Activated CD8-positive, alpha-beta memory T cell treated with anti-CD3 and anti-CD28 coated beads, Interleukin-2, amount 50 U/mL, for 4 hours (primary cell): ENCODE measurements around the gene TTC19.
A peak's percentile ranks its signal among the peaks of the same experiment; 100 is the strongest.

Experiments used
- DNase-seq: peaks from one replicate; pipeline ENCODE4 v3.0.0-alpha.2; 2020

Gene TTC19, protein sequence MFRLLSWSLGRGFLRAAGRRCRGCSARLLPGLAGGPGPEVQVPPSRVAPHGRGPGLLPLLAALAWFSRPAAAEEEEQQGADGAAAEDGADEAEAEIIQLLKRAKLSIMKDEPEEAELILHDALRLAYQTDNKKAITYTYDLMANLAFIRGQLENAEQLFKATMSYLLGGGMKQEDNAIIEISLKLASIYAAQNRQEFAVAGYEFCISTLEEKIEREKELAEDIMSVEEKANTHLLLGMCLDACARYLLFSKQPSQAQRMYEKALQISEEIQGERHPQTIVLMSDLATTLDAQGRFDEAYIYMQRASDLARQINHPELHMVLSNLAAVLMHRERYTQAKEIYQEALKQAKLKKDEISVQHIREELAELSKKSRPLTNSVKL

DNA sequence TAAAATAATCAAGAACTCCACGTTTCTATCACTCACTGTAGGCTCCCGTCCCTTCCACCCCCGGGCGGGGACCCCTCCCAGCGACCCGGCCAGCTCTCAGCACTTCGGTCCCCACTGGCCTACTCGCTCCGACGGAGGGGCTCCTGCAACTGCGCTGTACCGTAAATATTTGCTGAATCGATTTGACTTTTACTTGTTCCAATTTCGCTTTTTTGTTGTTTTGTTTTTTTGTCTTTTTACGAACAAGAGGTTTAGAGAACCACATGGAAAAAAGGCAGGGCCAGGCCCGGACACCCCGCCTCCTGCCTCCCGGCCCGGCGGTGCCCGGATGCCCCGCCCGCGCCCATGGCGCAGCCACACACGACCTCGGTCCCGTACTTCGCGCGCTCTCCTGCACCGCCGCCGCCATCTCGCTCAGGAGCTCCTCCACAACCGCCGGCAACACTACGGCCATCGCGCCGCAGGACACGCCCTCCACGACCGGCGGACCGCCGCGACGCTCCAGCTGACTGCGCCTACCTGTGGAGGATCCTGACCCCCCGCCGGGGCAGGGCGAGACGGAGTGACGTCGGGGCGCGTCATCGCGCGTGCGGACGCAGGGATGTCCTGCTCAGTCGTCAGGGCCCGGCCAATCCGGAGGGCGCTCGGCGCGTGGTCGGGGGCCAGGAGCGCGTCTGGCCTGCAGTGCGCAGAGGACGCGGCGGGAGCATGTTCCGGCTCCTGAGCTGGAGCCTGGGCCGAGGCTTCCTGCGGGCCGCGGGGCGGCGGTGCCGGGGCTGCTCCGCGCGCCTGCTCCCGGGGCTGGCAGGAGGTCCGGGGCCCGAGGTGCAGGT, at the start of gene TTC19, which contains the start of gene ZSWIM7:
TSS of gene TTC19 (plus strand) at position 684 of the 833 bp plus-strand sequence. CDS start at position 709, 25 bp downstream.
TSS of gene ZSWIM7 (minus strand) at position 564 of the 833 bp plus-strand sequence. CDS start at position 454, 110 bp downstream.
- peak; percentile 96 for DNase-seq

DNA sequence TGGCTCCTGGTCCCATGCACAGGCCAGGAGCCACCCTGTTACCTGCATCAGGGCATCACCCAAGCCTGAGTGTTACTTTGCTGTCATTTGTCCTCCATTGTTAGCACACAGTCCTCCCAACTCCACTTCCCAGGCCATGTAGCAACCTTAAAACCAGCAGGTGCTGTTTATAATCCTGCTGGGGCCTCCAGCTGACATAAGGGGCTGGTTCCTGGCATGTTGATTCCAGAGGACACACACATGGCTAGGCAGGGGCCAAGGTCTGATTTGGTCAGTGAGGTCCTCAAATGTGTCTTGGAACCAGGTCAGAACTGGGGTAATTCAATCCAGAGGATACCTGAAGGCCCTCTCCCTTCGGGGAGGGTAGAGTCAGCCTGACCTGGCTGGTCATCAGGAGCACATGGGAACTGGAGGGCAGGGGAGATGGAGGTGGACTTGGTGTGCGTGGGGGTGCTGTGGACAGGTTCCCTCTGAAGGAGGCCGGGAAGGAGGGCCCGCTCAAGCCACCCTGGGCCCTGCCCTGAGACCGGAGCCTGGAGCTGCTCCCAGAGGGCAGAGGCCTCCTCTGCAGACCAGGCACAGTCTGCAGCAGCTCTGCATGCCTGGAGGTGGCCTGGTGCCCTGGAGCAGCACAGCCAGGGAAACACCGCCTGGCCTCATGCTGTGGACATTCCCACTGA, 48.1 kb upstream of the TTC19 start:
- DNase-seq = no peak

DNA sequence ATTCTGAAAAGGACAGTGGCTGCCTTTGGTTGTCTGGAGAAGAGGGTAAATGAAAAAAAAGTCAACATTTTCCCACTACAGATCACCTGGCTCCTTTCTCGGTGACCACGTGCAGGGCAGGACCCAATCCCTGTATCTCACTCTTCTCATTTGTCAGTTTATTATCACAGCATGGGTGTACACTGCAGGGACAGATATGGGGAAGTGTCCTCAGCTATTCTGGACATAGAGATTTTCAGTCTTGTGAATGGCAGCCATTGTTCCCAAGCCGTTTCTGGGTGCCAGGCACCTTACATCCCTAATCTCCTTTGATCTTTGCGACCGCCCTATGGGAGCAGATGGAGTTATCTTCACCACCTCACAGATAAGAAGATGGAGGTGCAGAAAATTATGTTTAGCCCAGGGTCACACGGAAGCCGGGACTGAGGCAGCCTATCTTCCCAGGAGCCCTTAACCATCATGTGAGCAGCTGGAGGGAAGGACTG, 47.5 kb upstream of the TTC19 start:
- no peak for DNase-seq

DNA sequence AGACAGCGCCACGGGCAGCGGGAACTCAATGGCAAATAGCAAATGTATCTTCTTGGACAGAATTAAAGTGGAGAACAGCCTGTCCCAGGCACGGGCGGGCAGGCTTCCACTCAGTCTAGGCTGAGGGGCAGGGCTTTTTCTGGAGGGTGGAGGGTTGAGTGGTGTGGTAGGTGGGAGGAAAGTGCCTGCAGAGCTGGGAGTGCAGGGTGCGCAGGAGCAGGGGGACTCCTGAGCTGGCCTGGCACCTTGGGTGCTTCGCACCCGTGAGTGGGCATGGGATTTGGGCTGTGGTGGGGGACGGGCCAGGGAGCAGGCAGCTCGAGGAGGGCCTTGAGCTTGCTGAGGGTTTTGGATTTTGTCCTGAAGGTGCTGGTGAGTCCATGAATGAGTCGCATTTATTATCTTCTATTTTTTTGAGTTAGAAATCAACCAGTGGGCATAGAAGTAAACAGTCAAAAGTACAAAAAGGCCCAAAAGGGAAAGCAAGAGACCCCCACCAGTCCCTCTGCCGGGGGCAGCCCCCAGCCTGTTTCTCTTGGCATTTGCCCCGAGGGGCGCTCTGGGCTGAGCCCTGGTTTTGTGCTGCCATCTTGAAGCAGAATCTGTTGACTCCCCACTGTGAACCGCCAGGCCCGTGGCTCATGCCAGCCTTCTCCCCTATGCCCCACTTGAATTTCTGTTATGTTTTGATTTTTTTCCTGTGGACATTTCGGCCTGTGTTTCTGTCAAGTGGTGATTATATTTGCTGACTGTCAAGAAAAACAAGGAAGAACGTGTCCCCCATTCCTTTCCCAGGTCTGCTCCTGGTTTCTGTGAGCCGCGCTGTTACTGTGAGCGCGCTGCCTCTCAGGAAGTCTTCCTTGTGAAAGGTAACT, 46.5 kb upstream of the TTC19 start:
- DNase-seq = no peak

DNA sequence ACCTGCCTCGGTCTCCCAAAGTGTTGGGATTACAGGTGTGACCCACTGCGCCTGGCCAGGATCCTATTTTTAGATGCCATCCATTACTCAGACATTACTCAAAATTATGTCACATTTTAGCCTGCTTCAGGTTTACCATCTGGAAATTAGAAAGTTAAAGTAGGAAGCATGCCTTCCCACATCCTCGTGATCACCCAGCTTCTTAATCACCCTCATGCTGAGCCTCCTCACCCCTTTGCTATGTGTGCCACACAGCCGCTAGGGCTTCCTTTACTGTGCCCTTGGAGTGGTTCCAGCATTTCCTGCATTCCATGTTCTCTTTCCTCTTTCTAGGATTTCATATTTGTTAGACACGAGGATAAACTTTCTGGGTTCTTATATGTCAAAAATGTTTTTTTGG, 45.4 kb upstream of the TTC19 start:
- DNase-seq = no peak

DNA sequence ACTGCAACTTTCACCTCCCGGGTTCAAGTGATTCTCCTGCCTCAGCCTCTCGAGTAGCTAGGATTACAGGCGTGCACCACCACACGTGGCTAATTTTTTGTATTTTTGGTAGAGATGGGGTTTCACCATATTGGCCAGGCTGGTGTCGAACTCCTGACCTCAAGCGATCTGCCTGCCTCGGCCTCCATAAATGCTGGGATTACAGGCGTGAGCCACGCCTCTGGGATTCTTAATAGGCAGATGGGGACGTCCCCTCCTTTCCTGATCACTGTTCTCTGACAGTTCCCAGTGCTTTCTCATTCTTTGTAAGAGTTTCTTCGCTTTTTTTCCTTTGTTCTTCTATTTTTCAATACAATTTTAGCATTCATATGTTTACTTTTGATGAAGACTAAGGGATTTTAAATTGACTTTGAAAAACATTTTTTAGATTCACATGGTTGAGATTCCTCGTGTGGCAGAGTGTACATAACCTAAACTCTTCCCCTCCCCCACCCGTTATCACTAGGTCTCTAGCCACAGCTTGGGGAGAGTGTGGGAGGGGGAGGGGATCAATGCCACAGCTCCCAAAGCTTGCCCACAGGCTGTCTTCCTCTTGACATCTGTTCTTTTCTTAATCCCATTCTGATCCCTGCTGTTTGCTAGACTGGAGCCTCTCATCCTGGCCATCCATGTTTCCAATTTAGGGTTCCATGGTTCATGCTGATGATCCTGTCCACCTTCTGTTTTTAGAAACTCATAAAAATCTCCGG, 43.7 kb upstream of the TTC19 start:
- no peak for DNase-seq

DNA sequence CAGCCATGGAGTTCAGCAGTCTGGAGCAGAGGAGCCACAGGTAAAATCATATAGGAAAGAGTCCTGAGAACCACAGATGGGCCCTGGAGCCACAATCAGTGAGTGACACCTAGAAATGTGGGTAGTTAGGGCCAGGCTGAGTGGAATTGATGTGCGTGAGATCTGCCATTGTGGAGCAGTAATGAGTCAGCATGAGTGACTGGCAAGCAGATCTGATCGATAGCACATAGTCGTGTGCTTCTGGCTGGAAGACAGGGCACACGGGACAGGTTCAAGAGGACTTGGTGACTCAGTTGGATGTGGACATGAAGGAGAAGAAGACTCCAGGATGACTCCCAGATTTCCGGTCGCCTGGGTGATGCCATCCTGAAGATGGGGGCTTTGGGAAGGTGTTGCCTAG, 42.4 kb upstream of the TTC19 start:
- no peak for DNase-seq

DNA sequence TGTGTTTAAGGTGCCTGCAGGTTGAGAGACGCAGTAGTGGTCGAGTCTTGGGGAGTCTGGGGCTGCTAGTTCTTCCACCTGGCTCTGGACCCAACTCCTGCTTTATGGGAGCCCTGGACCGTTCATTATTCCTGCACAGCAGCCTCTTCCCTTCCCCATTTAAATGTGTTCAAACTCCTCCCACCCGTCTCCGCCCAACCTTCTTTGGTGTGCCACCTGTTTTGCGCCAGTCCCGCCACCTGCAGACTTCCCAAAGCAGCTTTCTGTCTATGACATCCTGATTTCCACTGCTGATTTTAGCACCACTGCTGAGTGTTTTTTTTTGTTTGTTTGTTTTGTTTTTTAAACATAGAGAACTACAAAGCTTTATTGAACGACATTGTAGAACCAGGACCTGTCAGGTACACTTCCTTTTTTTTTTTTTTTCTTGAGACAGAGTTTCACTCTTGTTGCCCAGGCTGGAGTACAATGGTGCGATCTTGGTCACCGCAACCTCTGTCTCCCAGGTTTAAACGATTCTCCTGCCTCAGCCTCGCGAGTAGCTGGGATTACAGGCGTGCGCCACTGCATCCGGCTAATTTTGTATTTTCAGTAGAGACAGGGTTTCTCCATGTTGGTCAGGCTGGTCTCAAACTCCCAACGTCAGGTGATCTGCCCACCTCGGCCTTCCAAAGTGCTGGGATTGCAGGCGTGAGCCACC, 41.9 kb upstream of the TTC19 start:
- no peak for DNase-seq

DNA sequence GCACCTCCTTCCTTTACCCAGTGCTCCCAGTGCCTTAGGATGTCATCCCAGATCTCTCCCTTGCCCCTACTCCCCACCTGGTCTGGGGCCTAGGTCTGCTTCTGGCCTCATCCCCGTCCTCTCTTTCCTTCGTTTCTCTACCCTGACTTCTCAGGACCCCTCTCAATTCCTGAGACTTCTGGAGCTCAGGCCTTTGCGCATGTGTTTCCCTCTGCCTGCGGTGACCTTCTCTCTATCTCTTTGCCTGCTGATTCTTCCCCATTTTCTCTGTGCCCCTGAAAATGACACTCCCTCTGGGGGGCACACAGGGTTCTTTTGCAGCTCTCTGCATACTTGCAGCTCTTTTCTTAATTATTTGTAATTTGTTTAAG, 41.2 kb upstream of the TTC19 start:
- no peak for DNase-seq

DNA sequence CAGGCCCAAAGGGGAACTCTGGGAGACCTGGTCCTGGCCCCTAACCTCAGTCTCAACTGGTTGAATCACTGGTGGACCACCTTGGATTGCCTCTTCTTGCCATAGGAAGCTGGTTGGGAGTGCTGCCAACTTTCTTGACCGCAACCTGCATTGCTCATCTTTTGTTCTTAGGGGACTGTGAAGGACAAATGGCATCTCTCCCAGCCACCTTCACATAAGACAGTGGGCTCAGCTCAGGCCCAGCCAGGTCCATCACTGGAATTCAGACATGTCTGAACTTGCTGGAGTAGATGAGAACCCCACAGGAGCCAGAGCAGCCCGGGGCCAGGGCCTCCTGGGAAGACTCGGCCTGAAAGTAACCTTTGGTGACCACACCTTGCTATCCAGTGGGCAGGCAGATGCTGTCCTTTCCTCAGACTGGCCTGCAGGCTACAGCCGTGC, 35.9 kb upstream of the TTC19 start:
- DNase-seq = no peak

DNA sequence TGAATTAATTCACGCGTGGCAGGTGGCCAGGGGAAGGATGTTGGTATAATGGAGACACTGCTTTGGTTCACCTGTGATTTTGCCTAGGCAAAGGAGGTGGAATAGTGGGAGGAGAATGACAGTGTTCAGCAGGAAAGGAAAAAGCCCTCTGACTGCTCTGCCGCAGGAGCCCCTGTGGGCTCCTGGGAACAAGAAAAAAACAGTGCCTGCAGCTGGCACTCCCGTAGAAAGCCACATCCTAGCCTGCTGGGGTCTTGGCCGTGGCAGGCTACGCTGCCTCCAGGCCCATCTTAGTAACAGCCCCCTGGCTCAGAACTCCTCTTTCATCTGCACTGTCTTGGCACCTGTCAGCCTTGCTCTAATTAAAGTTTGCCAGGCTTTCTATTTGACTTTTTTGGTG, 34.1 kb upstream of the TTC19 start:
- no peak for DNase-seq

DNA sequence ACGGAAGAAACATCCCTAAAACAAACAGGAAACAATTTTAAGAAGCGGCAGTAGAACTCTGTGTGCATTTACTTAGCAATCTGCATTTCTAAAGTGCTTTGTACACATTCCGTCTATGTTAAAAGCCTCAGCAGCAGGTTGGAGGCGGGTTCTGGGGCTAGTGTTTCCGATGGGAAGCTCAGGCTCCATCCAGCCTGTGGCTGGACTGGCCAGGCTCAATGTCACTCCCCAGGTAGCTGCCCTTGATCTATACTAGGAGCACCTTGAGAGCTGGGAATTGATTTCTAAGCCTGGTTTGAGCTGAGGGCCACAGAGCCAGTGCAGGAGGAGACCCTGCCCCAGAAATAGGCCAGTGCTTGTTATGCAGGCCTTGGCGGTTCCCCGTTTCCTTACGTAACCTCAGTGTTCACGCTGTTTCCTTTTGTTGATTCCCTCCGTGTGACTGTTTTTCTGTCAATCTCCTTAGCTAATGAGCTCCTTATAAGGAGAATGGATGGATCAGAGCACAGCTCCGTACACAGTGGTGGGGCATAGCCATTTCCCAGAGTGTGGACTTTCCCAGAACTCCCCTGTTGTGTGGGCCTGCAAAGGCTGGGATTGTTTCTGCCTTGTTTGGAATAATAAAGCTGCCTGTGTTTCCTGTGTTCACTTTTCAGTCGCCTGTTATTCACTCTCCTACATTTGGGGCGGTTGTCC, 33.3 kb upstream of the TTC19 start:
- DNase-seq = no peak

DNA sequence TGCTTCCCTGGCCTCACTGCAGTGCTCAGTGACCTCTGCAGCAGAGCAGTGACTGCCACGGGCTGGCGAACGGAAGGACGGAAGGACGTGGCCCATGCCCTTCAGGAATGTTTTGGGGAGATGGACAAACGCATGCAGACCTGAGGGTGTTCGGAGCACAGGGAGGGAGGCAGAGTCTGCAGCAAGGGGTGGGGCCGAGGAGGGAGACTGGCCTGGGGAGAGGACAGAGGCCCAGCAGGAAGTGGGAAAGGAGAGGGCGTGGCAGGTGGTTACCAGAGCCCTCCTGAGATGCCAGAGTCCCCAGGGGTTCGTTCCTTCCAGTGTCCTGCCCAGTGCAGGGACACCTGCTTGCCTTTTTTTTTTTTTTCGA, 32.8 kb upstream of the TTC19 start:
- DNase-seq = no peak

DNA sequence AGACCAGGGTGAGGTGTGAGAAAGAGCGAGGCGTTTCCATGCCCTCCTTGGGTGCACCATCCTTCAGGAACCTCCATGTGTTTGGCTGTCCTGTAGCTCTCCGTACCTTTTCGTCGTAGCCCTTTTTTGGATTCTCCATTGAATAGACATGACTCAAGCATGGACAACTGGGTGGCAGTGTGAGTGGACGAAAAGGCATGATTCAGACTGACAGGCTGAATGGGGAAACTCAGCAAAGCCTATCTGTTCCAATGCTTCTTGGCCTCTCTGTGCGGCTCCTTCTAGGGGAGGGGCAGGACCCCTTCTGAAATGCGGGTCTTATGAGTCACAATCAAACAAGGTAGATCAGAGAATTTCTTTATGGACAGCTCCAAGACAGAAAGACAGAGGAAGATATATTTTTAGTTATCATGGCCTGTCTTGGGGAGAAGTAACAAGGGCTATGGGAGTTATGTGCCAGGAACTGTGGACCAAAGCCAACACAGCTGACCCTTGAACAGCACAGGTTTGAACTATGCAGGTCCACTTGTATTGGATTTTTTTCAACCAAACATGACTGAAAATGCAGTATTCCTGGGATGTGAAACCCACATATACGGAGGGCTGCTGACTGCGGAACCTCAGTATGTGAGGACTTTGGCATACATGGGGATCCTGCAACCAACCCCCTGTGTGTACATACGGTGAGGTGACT, 31.8 kb upstream of the TTC19 start:
- DNase-seq = no peak

DNA sequence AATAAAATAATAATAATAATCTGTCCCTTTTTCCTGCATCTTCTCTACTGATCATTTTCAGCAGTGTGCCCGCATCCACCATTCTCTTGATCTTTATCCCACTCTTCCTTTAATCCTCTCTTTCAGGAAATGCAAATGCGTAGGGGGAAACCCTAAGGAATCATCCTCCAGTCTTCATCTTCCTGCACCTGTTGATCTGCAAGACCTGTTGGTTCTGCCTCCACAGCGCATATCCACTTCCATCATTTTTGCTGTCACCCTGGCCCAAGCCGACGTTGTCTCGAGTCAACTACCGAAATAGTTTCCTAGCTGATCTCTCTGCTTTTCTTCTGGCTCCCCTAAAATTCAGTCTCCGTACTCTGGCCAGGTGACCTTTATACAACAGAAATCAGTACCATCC, 30.2 kb upstream of the TTC19 start:
- DNase-seq = no peak

DNA sequence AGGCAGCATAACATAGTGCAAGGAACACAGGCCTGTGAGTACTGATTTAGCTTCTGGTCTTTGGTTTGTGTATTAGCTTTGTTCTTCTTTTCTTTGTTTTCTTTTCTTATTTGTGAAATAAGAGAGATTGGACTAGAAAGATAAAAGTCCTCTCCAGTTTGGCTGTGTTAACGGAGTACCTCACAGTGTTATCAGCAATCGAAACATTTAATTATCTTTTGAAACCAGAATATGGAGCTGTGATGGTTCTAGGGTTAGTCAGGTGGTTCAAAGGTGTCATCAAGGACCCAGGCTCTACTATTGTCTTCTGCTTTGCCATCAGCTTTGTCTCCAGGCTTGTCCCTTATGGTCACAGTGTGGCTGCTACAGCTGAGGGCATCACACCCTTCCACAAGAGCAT, 29.1 kb upstream of the TTC19 start:
- DNase-seq = no peak

DNA sequence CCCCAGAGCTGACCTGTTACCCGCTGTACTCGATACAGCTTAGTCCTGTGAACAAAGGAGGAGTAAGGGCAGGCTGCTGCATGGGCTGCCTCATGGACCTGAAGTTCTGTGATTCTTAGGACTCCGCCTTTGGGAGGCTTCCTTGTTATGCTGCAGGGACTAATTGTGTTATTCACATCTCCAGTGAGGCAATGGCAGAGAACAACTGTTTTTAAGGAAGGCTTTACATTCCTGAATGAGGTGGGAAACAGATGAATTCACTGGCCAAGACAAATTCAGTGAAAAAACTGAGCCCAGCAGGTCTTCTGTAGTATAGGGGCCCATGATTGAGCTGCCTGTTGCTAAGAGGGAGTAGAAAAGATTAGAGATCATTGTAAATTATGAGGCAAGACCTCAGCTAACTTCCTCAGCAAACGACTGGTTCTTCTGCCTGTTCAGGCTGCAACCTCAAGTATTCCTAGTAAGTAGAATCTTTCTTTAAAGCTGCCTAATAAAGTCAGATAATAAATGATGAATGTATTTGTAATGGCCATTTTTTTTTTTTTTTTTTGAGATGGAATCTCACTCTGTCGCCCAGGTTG, 28.4 kb upstream of the TTC19 start:
- DNase-seq = no peak

DNA sequence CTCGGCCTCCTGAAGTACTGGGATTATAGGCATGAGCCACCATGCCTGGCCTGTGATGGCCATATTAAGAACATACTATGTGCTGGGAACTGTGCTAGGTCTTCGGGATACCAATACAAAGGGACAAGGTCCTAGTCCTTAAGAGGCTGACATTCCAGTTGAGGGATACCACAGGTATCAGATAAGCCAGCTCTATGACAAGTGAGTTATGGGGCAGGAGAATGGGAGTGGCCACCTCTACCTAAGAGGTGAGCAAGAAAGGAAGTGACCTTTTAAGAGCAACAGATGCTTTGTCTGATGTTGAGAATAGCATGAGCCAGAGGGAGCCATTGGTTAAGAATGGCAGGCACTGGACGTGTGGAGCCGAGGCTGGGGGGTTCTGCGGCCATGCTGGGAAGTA, 27.7 kb upstream of the TTC19 start:
- DNase-seq = no peak

DNA sequence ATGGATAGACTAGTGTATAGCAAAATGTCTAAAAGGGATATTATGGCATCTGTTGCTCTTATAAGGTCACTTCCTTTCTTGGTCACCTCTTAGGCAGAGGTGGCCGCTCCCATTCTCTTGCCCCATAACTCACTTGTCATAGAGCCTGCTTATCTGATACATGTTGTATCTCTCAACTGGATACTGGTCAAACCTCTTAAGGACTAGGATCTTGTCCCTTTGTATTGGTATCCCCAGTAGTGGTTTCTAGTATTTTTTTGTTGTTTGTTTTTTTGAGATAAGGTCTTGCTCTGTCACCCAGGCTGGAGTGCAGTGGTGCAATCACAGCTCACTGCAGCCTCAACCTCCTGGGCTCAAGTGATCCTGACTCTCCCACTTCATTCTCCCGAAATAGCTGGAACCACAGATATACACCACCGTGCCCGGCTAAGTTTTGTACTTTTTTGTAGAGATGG, 27.1 kb upstream of the TTC19 start:
- DNase-seq = no peak
